H9 (cell line): ENCODE results near the gene NUP155. TPM values are rescaled to one million over a fixed set of nuclear protein-coding genes. Genes with fewer than 3 reads are reported as not detected.

Experiments
- DNase-seq: peaks from one replicate; pipeline ENCODE4 v3.0.0-alpha.2; 2017
- H2AFZ ChIP-seq: one replicate; pipeline ENCODE4 v1.6.1; 2013; ENCODE audit warnings: mild to moderate bottlenecking, low read length, control low read depth, moderate library complexity
- H2AK5ac ChIP-seq: 2 replicates; pipeline ENCODE4 v1.6.1; 2013; ENCODE audit warnings: low read length, control low read depth, mixed read lengths; ENCODE audit not compliant: insufficient read length
- H2BK120ac ChIP-seq: one replicate; pipeline ENCODE4 v1.6.1; 2013; ENCODE audit warnings: low read depth, mild to moderate bottlenecking, low read length, control low read depth, inconsistent platforms; ENCODE audit not compliant: poor library complexity, severe bottlenecking
- H2BK12ac ChIP-seq: 2 replicates; pipeline ENCODE4 v1.6.1; 2013; ENCODE audit warnings: low read length, control low read depth, mixed read lengths, low read depth; ENCODE audit not compliant: insufficient read length
- H2BK15ac ChIP-seq: 2 replicates; pipeline ENCODE4 v1.6.1; 2013; ENCODE audit warnings: low read depth, low read length, control low read depth
- H2BK20ac ChIP-seq: one replicate; pipeline ENCODE4 v1.6.1; 2013; ENCODE audit warnings: low read depth, mild to moderate bottlenecking, low read length, control low read depth, inconsistent platforms; ENCODE audit not compliant: poor library complexity, severe bottlenecking
- H2BK5ac ChIP-seq: 2 replicates; pipeline ENCODE4 v1.6.1; 2013; ENCODE audit warnings: low read length, control low read depth, mixed read lengths; ENCODE audit not compliant: insufficient read length
- H3K14ac ChIP-seq: 2 replicates; pipeline ENCODE4 v1.6.1; 2013; ENCODE audit warnings: low read length, control low read depth; ENCODE audit not compliant: insufficient read depth
- H3K18ac ChIP-seq: 2 replicates; pipeline ENCODE4 v1.6.1; 2013; ENCODE audit warnings: low read depth, mild to moderate bottlenecking, mixed read lengths, low read length, control low read depth; ENCODE audit not compliant: insufficient read length
- H3K23ac ChIP-seq: 2 replicates; pipeline ENCODE4 v1.6.1; 2013; ENCODE audit warnings: low read length, control low read depth, mixed read lengths, low read depth; ENCODE audit not compliant: insufficient read length
- H3K23me2 ChIP-seq: 2 replicates; pipeline ENCODE4 v1.6.1; 2013; ENCODE audit warnings: low read depth, mild to moderate bottlenecking, mixed read lengths, low read length, control low read depth; ENCODE audit not compliant: insufficient read length, poor library complexity, severe bottlenecking
- H3K27ac ChIP-seq: 2 replicates; pipeline ENCODE4 v1.5.1; 2013; ENCODE audit warnings: low read length, control low read depth, mixed read lengths, low read depth; ENCODE audit not compliant: insufficient read length
- H3K27me3 ChIP-seq: 2 replicates; pipeline ENCODE4 v1.6.1; 2013; ENCODE audit warnings: low read length, control low read depth, inconsistent platforms; ENCODE audit not compliant: insufficient read depth
- H3K4ac ChIP-seq: 2 replicates; pipeline ENCODE4 v1.6.1; 2013; ENCODE audit warnings: low read depth, mild to moderate bottlenecking, control low read depth, inconsistent platforms, low read length, moderate library complexity
- H3K4me1 ChIP-seq: 2 replicates; pipeline ENCODE4 v1.6.1; 2013; ENCODE audit warnings: low read length, control low read depth, inconsistent platforms; ENCODE audit not compliant: insufficient read depth
- H3K4me2 ChIP-seq: 2 replicates; pipeline ENCODE4 v1.6.1; 2013; ENCODE audit warnings: low read length, control low read depth, mixed read lengths; ENCODE audit not compliant: insufficient read length, insufficient read depth
- H3K56ac ChIP-seq: 2 replicates; pipeline ENCODE4 v1.6.1; 2013; ENCODE audit warnings: low read depth, mild to moderate bottlenecking, mixed read lengths, low read length, control low read depth; ENCODE audit not compliant: insufficient read length
- H3K79me1 ChIP-seq: 2 replicates; pipeline ENCODE4 v1.6.1; 2013; ENCODE audit warnings: low read depth, mild to moderate bottlenecking, moderate library complexity, low read length, control low read depth, inconsistent platforms; ENCODE audit not compliant: insufficient read depth, poor library complexity, severe bottlenecking
- H3K79me2 ChIP-seq: 2 replicates; pipeline ENCODE4 v1.6.1; 2013; ENCODE audit warnings: low read length, control low read depth, inconsistent platforms; ENCODE audit not compliant: insufficient read depth
- H3K9ac ChIP-seq: 2 replicates; pipeline ENCODE4 v1.6.1; 2013; ENCODE audit warnings: low read length, control low read depth, mixed read lengths; ENCODE audit not compliant: insufficient read length; ENCODE audit errors: extremely low read depth
- H3K9me3 ChIP-seq: one replicate; pipeline ENCODE4 v1.6.1; 2013; ENCODE audit warnings: low read depth, low read length, inconsistent platforms; ENCODE audit not compliant: control insufficient read depth
- H3T11ph ChIP-seq: one replicate; pipeline ENCODE4 v1.6.1; 2013; ENCODE audit warnings: mild to moderate bottlenecking, low read length, control low read depth, inconsistent platforms
- H4K20me1 ChIP-seq: one replicate; pipeline ENCODE4 v1.6.1; 2013; ENCODE audit not compliant: control insufficient read depth, insufficient read length, insufficient read depth
- H4K5ac ChIP-seq: 2 replicates; pipeline ENCODE4 v1.6.1; 2013; ENCODE audit warnings: low read depth, mild to moderate bottlenecking, mixed read lengths, low read length, control low read depth; ENCODE audit not compliant: insufficient read length
- H4K8ac ChIP-seq: replicated peaks from 2 replicates; pipeline ENCODE4 v1.6.1; 2013; ENCODE audit warnings: low read length, control low read depth, mixed read lengths, low read depth; ENCODE audit not compliant: insufficient read length
- H4K91ac ChIP-seq: 2 replicates; pipeline ENCODE4 v1.6.1; 2013; ENCODE audit warnings: low read depth, mild to moderate bottlenecking, moderate library complexity, mixed read lengths, low read length, control low read depth; ENCODE audit not compliant: insufficient read length
- H3K27ac Mint-ChIP-seq, 3 experiments: 2 replicates in 2 of 3; 3 replicates in 1 of 3; pipeline ENCODE4 v1.8.0; 2020 to 2021; ENCODE audit warnings: mixed read lengths in 3 of 3, mild to moderate bottlenecking in 1 of 3, moderate library complexity in 1 of 3
- H3K27me3 Mint-ChIP-seq: 2 replicates; pipeline ENCODE4 v1.8.0; 2021; ENCODE audit warnings: low read depth, mild to moderate bottlenecking, moderate library complexity, mixed read lengths
- H3K36me3 Mint-ChIP-seq, 3 experiments: 2 replicates in 2 of 3; 3 replicates in 1 of 3; pipeline ENCODE4 v1.8.0; 2020 to 2021; ENCODE audit warnings: low read depth in 3 of 3, mixed read lengths in 3 of 3; ENCODE audit not compliant: insufficient read depth in 1 of 3
- H3K4me1 Mint-ChIP-seq, 2 experiments: 2 replicates each; pipeline ENCODE4 v1.8.0; 2020; ENCODE audit warnings: mixed read lengths in 2 of 2
- H3K4me3 Mint-ChIP-seq, 2 experiments: 2 replicates in 1 of 2; 3 replicates in 1 of 2; pipeline ENCODE4 v1.8.0; 2020 to 2021; ENCODE audit warnings: mild to moderate bottlenecking in 2 of 2, mixed read lengths in 2 of 2, moderate library complexity in 1 of 2
- H3K9me3 Mint-ChIP-seq, 2 experiments: 2 replicates in 1 of 2; 3 replicates in 1 of 2; pipeline ENCODE4 v1.8.0; 2020; ENCODE audit warnings: mild to moderate bottlenecking in 2 of 2, mixed read lengths in 2 of 2, moderate library complexity in 1 of 2
- WGBS: extraction: QIAGEN DNeasy Blood & Tissue Kit; methylation state at CpG from one replicate; pipeline ENCODE4 v1.1.7; 2013; ENCODE audit warnings: missing lambda C conversion rate, low lambda C conversion rate, mixed read lengths; ENCODE audit not compliant: insufficient read length; ENCODE audit errors: extremely low coverage; 5-methylcytosine and 5-hydroxymethylcytosine counted together
- total RNA-seq: library from RNA; stranded (reverse); gene quantifications from 2 replicates; pipeline ENCODE4 v1.2.1, GENCODE V29; 2021
- TF ChIP-seq, protein P1 (sequence below): fragments of 200-600 bp; sonication (generic); conservative IDR thresholded peaks from 3 replicates; pipeline ENCODE4 v1.8.0; 2021; ENCODE audit warnings: antibody characterized with exemption, mild to moderate bottlenecking

Gene NUP155
- total RNA-seq, 1 experiment from 2014 or later = 82.4 TPM

DNA sequence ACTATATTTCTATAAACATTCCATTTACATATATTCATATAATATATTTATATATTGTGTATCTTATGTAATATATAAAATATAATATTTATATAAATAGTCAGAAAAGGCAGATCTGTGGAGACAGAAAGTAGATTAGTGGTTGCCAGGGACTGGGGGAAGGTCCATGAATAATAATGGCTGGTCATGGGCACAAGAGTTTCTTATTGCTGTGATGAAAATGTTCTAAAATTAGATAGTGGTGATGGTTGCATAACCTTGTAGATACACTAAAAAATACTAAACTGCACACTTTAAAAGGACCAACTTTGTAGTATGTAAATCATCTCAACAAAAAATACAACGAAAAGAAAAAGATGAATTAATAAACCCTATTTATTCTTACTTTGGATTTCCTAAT, 47.3 kb downstream of the NUP155 start:
- Mint-ChIP-seq H3K4me1 (no peaks in the 10 kb centered on the region), H3K4me3 (no peak overlapping the region), H3K36me3 (peaks cover 26 to 86% (median 76%) of the 10 kb centered on the region in 3 experiments; a peak in 6 of 7 replicates), H3K27me3 (no peaks in the 10 kb centered on the region), H3K27ac (no peak overlapping the region), H3K9me3 (no peaks in the 10 kb centered on the region)
- H3K4me1 ChIP-seq = no peaks in the 10 kb centered on the region
- H2BK20ac ChIP-seq = no peak overlapping the region
- H3K79me1 ChIP-seq = no peaks in the 10 kb centered on the region
- H3K27ac ChIP-seq = no peak overlapping the region
- no CpG with 5 or more reads among the region's 1 CpG for WGBS
- no peak overlapping the region for H3K18ac ChIP-seq
- no peaks in the 10 kb centered on the region for H3K27me3 ChIP-seq
- no peak overlapping the region for H2BK5ac ChIP-seq
- H2BK12ac ChIP-seq = no peak overlapping the region
- no peak overlapping the region for H2BK15ac ChIP-seq
- no peaks in the 10 kb centered on the region for H3K23me2 ChIP-seq
- H2AK5ac ChIP-seq = no peak overlapping the region
- no peak overlapping the region for H3K14ac ChIP-seq
- no peak overlapping the region for H2AFZ ChIP-seq
- H4K8ac ChIP-seq = no peak overlapping the region
- no peak overlapping the region for H3K23ac ChIP-seq
- H3K79me2 ChIP-seq = no peaks in the 10 kb centered on the region
- no peaks in the 10 kb centered on the region for H3K9me3 ChIP-seq
- H3K56ac ChIP-seq = no peak overlapping the region
- H4K5ac ChIP-seq = no peak overlapping the region
- TF ChIP-seq, protein P1, sequence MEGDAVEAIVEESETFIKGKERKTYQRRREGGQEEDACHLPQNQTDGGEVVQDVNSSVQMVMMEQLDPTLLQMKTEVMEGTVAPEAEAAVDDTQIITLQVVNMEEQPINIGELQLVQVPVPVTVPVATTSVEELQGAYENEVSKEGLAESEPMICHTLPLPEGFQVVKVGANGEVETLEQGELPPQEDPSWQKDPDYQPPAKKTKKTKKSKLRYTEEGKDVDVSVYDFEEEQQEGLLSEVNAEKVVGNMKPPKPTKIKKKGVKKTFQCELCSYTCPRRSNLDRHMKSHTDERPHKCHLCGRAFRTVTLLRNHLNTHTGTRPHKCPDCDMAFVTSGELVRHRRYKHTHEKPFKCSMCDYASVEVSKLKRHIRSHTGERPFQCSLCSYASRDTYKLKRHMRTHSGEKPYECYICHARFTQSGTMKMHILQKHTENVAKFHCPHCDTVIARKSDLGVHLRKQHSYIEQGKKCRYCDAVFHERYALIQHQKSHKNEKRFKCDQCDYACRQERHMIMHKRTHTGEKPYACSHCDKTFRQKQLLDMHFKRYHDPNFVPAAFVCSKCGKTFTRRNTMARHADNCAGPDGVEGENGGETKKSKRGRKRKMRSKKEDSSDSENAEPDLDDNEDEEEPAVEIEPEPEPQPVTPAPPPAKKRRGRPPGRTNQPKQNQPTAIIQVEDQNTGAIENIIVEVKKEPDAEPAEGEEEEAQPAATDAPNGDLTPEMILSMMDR = no peak
- H3K9ac ChIP-seq = no peak overlapping the region
- no peaks in the 10 kb centered on the region for H4K20me1 ChIP-seq
- no peak overlapping the region for H3K4ac ChIP-seq
- H3T11ph ChIP-seq = no peak overlapping the region
- no peak overlapping the region for H2BK120ac ChIP-seq
- H3K4me2 ChIP-seq = no peak overlapping the region
- H4K91ac ChIP-seq = no peak overlapping the region
- DNase-seq = no peak
